Fibroblast of mammary gland (primary cell): Measurements from ENCODE around the gene KRTAP23-1.

Experiments used
- DNase-seq: peaks from one replicate; pipeline ENCODE4 v3.0.0-alpha.2; 2010; ENCODE audit warnings: low read depth
- H3K4me3 ChIP-seq: 2 replicates; pipeline ENCODE4 v1.5.1; 2011; ENCODE audit warnings: low read depth, mild to moderate bottlenecking, low read length, moderate library complexity; ENCODE audit not compliant: control insufficient read depth
- CTCF ChIP-seq: conservative IDR thresholded peaks from 2 replicates; pipeline ENCODE4 v1.5.1; 2011; ENCODE audit warnings: low read depth, low read length, inconsistent platforms; ENCODE audit not compliant: control insufficient read depth, insufficient read depth

Gene KRTAP23-1

GRCh38 chr21:30354308-30355005 is 6.1 kb upstream of the KRTAP23-1 start:
- DNase-seq, result no peak
- H3K4me3 ChIP-seq, result no peak overlapping the region
- TF ChIP-seq CTCF, result no peak

GRCh38 chr21:30351534-30351933 is 3.1 kb upstream of the KRTAP23-1 start:
- no peak for TF ChIP-seq CTCF
- no peak for DNase-seq
- no peak overlapping the region for H3K4me3 ChIP-seq

- H3K4me3 ChIP-seq, result no peak overlapping the region
- no peak for TF ChIP-seq CTCF
- DNase-seq, result no peak
Measured at GRCh38 chr21:30349572-30349971, 1.2 kb upstream of the KRTAP23-1 start.

- no peak for TF ChIP-seq CTCF
- DNase-seq, result no peak
- H3K4me3 ChIP-seq, result no peak overlapping the region
Measured at GRCh38 chr21:30345014-30345413, 3.4 kb downstream of the KRTAP23-1 start.

DNA sequence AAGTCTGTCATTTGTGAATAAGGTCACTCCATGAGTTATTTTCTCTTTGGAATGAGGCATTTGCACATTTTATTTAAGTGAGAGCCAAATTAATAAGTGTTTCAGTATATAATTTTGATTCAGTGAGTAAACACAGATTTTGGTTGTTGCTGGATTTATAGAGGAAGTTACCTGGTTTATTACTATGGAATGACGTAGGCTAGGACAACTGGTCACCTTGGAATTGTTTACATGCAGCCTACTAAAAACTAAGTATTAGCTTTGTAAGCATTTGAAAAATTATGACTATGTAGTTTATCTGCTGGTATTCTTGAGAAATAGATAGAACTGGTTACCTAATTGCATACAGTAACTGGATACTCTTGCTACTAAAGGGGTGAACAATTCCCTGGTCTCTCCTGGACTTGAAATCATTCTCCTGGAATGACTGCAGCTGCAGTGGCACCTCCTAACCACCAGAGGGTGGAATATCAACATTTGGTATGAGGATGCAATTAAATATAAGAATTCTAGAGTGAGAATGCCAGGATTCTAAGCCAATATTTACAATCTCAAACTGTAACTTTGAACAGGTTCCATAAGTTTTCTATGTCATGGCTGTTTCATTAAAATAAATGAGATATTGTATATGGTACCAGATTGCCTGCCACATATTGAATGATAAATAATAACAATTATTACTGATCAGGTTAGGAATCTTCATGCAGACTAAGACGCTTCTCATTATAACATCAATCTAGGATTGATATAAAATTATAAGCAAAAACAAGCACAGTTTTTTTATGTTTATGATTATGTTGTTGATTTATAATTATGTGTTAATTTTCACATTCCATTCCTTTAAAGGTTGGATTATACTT is 7.5 kb downstream of the KRTAP23-1 start:
- DNase-seq, result peak; percentile 47
- H3K4me3 ChIP-seq, result no peak overlapping the region
- TF ChIP-seq CTCF, result peak; percentile 86

DNA sequence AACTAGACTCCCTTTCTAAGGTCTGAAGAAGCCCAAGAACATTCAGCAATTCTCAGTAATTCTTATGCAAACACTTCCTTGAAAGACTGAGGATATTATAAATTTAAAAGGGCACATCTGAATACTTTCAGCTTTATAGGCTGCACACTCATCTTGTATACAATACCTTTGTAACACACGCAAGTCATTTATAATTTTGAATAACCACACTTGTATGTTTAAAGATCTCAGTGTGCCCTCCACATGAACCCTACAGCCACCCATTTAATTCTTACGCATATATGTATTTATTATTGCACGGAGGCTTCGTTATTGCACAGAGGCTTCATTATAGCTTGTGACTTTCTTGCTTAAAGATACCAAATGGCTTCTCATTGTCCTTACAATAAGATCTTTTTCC is 9.7 kb downstream of the KRTAP23-1 start:
- TF ChIP-seq CTCF, result no peak
- no peak overlapping the region for H3K4me3 ChIP-seq
- no peak for DNase-seq
